ENCODE measurements around the gene TMTC2.

The TMTC2 gene

DNA sequence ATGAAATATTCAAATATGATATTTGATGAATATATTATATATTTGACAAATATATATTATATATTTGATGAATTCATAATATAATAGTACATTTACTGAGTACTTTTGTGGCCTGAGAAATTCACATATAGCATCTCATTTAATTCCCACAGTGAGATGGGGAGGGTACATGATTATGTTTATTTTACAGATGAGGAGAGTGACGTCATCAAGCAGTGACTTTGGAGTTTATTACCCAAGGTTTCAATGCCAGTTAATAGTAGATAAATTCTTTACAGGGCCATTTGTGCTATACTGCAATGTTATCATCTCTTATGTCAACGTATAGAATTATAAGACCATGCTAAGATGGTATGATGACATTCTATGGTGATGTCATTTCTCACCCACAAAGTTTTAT lies 352.7 kb downstream of the TMTC2 start:
- DNase-seq, result no peak

DNA sequence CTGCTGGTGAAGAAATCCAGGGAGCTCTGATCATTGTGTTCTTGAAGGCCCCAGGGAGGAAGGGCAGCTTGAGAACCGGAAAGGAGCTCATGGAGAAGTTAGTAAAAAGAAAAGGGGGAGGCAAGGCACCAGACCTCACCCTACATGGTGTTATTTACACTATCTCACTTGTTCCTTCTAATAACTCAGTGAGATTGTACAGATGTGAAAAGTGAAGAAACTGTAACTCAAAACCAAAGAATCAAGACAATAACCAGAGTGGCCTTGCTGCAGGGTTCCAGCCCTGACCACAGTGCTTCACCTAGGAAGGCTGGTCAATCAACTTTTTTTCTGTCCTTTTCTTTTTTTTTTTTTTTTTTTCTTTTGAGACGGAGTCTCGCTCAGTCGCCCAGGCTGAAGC lies 353.6 kb downstream of the TMTC2 start:
- DNase-seq, result no peak

DNA sequence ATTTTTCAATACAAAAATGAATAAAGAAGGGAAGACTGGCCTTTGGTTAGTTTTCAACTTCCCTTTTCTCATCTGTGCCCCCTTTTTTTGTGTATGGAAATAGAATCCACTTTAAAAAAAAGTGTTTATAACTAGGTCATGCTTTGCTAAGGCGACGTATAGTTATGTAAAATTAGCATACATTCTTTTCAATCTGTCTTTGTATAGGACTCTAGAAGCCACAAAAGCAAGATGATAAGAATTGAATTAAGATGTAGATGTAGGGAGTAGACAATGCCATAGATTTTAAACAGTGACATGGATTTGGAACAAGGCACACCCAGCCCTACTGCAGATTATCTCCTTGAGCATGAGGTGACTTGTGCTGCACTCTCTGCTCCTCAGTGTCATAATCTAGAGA lies 354.3 kb downstream of the TMTC2 start:
- DNase-seq, result no peak

DNA sequence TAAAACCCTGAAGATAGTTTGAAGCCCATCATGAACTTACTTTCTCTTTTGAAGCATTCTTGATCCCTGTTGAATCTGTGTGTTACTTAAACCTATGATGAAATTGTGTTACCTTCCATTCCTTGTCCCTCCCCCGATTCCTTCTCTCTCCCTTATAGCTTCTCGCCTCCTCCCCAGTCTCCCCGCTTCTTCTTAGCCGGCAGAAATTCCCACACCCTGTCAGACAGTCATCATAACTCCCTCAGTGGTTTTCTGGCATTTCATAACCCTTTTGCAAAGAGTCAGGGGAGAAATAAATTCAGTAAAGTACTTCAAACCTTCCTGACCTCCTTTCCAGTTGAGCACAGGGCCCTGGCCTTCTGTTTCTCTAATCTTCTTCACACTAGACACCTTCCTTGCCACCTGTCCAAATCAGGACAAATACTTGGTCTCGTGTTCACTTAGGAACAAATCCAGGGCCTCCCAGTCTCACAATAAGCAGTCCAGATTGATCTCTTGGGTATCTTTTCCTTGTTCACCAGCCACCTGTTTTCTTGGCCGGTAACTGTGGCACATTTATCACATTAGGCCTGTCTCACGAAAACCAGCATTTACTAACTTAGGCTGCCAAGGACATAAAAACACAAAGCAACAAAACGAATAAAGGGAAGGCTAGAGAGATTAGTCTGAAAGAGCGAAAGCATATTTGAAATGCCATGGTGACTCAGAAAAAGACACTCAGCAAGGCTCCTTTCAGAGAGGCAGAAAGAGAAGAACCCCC lies 355.9 kb downstream of the TMTC2 start:
- DNase-seq, result no peak

DNA sequence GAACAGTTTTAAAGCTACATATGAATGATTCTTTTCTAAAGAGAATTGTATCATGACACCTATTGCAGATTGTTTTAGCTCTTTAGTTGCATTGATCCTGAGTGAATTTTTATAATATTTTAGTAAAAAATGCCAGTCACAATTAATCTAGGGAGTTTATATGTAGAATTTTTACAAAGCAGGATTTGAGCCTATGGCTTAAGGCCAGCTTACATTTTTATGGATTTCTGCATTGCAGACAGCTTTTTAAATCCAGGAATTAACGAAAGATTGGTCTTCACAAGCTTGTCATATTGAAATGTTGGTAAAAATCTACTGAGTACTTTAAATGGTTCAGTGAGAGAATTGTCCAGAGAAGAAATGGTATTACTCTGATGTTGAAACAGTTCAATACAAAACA lies 358.0 kb downstream of the TMTC2 start:
- no peak for DNase-seq

DNA sequence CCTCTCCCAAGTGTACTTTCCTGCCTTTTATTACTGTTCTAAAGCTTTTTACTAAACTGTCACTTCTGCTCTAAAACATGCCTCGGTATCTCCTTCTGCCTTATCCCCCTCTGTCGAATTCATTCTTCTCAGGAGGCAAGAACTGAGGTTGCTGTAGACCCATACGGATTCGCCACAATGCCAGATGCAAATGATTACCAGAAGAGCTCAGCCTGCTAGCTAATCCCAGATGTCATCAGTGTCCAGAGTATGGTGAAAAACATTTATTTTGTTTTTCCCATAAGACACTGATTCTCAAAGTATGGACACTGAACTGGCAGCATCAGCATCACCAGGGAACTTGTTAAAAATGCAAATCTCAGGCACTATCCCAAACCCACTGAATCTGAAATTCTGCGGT lies 359.3 kb downstream of the TMTC2 start:
- DNase-seq, result no peak

DNA sequence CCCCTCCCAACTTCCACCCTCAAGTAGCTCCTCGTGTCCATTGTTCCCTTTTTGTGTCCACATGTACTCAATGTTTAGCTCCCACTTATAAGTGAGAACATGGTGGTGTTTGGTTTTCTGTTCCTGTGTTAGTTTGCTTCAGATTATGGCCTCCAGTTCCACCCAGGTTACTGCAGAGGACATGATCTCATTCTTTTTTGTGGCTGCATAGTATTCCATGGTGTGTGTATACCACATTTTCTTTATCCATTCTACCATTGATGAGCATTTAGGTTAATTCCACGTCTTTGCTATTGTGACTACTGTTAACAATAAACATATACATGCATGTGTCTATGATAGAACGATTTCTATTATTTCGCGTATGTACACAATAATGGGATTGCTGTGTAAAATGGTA lies 362.6 kb downstream of the TMTC2 start:
- DNase-seq, result no peak

DNA sequence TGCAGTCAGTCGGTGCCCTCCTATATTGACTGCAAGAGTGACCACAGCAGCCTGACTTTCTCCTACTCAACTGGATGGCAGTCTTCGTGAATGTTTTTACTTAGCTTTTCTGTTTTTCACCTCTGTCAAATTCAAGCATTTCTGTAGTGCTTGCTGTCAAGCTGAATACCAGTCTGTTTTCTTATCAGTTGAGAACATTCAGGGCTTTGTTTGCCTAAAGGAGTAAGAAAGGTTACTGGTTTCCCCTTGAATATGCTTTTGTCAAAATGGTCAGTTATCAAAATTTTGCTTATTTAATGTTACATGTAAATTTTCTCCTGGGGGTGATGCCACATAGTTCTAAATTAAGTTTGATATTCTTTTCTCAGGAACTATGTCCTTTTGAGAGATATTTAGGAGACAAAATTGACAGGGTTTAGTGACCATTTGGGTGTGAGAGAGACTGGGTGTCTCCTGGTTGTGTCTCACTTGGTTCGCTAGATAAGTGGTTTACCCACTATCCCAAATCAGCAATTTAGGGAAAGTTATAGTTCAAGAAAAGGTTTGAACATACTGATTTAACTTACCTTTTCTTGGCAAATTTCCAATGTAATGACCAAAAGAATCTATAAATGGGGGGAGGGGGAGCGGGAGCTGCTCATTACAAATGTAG lies 366.3 kb downstream of the TMTC2 start:
- no peak for DNase-seq

DNA sequence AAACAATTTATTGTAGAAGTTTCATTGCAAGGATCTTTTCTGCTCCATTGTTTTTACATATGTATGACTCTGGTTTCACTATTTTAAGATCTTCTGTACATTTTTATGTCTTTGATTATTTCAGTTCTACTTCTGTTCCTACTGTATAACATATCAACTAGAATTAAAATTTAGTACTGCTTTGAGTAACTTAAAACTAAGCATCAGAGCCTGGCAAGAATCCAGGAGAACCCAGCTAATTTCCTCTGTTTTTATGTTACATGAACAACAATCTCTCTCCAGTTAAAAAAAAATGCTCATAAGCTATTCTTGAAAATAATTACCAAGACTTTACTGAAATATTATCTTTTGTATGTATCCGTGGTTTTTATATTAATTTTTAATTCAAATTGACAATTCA lies 370.7 kb downstream of the TMTC2 start:
- no peak for DNase-seq

DNA sequence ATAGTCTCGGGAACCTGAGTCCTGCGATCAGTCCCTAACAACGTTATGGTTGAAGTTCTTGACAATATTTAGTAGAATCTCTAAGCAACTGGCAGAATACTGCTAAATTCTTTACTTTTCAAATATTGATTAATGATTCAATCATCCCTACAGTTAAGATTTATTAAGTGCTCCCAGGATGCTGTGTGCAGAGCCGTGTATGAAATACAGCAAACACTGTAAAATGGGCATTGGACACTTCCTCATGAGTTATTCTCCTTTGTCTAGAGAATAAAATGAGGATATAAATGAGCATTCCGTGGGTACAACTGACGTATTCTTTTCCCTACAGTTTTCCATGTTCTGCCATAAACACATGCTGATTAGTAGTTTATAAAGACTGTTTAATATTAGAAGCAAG lies 372.4 kb downstream of the TMTC2 start:
- no peak for DNase-seq

DNA sequence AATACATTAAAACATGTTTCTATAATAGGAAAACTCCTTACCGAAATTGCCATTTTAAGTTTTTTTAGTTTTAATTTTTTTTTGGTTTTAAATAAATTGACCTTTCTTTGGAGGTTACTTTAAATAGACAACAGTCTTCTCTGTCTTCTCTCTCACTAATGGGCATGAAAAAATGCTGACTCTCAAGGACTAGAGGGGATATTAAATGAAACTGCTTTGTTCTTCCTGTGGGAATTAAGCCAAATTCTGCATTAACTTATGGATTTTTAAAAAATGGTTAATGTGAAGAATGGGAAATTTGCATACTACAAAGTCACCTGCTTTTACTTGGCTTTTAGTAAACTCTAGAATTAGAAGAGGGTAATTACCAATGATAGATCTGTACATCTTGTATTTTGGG lies 378.9 kb downstream of the TMTC2 start:
- no peak for DNase-seq

DNA sequence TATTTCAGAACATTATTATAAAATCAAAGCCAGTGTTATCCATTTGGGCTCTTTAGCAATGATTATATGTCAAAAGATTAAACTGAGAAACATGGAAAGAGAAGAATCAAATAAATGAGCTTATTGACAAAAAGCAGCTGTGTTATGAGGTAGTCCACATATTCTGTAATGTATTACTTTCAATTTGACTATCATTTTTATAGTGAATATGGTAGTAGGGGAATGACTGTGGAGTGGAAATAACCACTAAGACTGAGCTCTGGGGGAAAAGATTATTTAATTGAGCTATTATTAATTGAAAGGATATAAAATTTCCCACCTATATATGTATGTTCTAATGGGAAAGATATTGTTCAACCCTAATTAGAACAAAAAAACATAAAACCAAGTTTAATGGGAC lies 381.3 kb downstream of the TMTC2 start:
- no peak for DNase-seq

DNA sequence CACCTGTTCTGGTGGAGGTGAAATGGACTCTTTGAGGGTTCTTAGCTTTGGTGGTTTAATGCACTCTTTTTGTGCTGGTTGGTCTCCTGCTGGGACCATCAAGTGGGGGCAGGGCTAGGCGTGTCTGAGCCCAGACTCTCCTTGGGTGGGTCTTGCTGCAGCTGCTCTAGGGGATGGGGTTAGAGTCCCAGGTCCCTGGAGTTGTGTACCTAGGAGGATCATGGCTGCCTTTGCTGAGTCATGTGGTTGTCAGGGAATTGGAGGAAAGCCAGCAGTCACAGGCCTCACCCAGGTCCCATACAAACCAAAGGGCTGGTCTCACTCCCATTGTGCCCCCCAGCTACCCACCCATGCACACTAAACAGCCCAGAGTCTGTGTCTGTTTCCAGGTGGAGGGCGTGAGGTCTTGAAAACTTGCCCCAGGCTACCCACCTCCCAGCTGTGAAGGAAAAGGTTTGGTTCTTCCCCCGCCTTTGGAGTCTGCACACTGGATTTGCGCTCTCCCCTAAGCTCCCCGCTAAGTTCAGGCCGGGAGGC lies 387.7 kb downstream of the TMTC2 start:
- DNase-seq, result no peak

DNA sequence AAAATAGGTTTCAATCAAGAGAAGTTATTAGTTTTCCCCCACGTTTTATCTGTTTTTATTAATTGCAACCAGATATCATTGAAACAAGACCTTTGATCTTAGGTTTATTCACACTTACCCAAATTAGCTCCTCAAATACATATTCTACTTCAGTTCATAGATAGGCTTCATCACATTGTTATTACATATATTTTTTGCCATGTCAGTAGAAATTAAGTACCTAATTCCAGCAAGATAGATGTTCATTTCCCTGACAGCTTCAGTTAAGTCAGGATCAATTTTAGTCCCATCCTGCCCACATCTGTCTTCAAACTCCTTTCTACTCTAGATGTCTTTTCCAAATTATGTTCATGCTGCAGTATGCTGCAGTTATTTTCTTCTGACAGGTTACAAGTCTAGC lies 388.8 kb downstream of the TMTC2 start:
- no peak for DNase-seq

DNA sequence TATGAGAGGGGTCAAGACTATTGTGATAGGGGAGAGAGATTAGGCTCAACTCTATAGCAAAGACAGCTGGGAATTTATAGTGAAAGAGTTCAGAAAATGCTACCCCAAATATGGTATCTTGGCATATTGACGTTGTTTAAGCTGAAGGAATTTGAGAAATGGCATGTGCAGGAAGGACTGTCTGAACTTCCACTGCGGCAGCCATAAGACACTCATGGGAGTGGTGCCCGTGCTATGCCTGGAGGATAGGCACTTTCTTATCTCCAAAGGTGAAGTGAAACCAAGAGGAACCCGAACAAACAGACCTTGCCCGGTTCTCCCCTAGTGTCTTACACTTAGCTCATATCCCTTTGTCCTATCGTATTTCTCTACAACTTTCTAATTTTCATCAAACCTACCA lies 390.3 kb downstream of the TMTC2 start:
- no peak for DNase-seq

DNA sequence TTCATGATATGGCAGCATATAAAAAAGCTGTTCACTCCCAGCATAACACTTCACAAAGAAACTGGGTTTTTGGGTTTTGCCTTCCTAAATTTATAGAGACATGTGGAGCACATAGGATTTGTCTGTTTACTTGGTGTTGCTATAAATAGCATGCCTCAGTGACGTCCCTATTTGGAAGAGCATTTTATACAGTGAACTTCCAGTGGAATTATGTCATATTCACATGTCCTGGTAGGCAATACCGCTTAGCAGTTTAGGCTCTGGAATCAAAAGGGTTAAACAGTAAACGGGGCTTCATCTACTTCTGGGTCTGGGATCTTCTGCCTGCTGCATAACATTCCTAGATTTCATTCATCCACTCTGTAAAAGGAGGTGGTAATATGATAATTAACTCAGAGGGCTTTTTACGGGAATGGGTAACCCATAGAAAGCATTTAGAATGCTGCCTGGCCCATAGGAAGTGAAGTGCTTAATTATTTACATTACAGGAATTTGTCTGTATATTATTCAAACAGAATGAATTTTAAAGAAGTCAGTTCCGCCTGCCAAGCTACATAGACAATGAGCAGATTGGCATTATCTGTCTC lies 396.1 kb downstream of the TMTC2 start:
- no peak for DNase-seq

DNA sequence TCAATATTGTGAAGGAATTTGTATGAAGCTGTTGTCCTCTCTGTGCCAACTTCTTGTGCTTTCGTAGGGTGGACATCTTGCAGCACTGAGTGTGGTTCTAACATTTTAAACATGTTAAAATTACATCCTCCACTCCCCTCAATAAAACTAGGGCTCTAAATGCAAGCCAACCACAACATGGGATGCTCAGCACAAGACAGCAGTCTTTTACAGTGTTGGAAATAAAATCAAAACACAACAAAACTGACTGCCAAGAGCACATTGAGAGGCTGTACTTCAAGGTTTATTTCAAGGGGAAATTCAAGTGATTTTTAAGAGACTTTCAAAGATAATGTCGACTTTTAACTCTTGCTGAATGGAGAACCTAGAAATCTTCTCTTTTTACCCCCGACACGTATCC lies 396.9 kb downstream of the TMTC2 start:
- no peak for DNase-seq

DNA sequence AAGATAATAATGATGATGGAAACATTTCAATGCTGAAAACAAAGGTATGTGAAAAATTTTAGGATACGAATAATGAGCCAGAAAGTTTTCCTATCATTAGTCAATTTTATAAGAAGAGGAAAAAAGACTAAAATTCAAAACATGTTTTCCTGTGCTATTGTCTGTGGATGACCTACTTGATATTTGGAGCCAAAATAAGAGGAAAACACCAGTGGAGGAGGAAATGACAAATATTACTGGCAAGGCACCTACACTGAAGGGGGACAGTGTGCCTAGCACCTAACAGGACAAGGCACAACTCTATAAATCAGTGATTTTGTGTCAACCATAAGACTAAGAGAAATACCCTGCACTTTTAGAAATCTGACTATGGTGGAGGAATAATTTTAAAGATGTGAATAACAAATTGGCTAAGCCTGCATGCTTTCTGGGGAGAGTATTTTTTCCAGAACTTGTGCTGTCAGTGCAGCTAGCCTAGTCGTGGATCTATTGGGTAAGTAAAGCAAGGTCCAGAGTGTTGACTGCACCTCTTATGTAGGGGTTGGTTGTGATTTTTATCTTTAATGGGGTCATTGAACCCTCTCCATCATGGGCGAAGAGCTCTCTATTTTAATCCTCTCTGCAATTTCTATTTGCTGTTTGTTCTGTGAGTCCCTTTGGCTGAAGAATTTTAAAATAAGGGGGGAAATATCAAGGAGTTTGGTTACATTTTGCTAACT lies 398.0 kb downstream of the TMTC2 start:
- no peak for DNase-seq

DNA sequence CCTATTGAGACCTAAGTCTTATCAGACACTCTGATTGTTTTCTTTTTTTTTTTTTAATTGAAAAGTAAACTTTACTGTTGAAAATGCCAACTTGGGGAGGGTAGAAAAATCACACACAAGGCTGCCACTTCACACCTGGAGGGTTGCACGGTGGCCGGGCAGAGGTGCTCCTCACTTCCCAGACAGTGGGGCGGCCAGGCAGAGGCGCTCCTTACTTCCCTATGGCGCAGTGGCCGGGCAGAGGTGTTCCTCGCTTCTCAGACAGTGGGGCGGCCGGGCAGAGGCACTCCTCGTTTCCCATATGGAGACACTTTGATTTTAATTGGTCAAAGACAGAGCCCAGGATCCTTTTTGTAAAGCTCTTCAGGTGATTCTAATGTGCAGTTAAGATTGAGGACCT lies 399.3 kb downstream of the TMTC2 start:
- DNase-seq, result no peak

DNA sequence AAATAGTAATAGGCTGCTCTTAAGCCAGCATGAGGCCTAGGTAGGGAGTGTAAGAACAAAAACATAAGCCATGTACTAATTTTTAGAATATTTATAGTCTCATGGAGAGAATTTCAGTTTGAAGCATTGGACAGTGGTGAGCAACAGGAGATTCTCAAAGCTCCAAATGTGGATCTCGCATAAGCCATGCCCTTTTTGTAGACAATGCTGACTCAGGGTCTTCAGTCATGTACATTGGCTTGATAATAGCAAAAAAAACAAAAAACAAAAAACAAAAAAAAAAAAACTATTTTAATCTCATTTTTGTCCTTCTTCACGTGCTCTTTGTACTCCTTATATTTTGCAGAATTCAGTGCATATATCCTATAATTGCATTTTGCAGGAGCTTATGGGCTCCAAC lies 402.9 kb downstream of the TMTC2 start:
- no peak for DNase-seq

DNA sequence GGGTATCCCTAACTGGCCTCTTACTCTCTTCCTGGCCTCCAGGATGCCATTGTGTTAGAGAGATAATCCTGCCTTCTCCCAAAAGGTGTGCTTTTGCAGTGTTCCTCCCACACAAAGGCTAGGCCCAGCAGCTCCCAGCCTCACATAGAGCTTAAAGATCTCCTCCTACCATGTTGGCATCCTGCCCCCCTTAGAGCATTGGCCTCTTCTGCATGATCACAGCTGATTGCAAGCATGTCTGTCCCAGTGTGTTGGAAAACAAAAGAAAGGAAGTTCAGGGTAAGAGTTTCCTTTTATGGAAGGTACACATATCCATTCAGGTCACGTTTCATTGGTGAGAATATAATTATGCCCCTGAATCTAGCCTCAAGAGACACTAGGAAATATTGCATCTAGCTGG lies 405.4 kb downstream of the TMTC2 start:
- no peak for DNase-seq

DNA sequence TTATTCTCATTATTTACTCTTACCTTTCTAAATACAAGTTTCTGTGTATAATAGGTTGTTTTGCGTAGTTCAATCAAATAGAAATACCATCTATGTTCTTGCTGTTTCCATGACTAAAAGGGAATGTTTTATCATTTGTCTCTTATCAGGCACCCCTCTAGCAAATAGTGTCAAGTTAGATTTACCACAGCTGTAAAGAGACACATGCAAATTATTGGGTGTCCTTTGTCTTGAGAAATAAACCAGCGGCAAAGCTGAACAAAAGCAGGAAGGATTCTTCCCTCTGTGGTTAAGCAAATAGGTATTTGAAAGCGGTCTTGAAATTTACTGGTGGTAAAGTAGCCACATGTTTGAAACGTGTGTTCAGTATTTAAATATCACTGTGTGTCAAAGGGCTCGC lies 405.9 kb downstream of the TMTC2 start:
- DNase-seq, result no peak

DNA sequence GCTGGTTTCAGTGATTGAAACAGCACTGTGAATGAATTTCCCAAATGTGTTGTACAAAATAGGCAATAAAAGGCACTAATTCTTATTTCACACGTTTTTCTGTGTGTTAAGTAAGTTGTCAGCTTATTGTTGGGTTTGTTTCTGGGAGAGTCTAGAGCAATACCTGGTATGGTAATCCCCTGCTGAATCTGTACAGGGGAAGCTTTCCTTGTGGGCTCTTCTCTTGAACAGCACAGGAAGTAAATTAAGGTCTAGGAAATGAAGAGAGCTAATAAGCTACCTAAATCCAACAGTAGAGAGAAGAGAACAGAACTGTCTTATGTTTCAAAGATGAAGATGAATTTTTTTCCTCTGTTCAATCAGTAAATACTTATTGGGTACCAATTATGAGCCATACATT lies 406.7 kb downstream of the TMTC2 start:
- no peak for DNase-seq

Data from stimulated activated CD4-positive, alpha-beta T cell treated with anti-CD3 and anti-CD28 coated beads, Interleukin-12 subunit alpha, Interleukin-12 subunit beta, amount 100 ng/mL, for 4 hours (primary cell).